ENCODE results near the gene RERE.

- no peak for TF ChIP-seq CTCF (conservative IDR thresholded peaks at IDR 0.05)
- TF ChIP-seq EZH2 (IDR thresholded peaks at IDR 0.05; ENCODE audit: low read depth), result no peak
These were observed 41.3 kb downstream of the RERE start for GRCh38 chr1:8776104-8776503.

All from PC-9 (cell line).